Activated naive CD8-positive, alpha-beta T cell treated with anti-CD3 and anti-CD28 coated beads, Interleukin-2, amount 50 U/mL, for 24 hours (primary cell): ENCODE results near the gene LCE3B.
A peak's percentile ranks its signal among the peaks of the same experiment; 100 is the strongest.
"Not testable (repeated sequence)": the region's sequence is repeated elsewhere in the genome, so short reads cannot be mapped to it uniquely, and the experiment has no call there.

ENCODE experiments used
- ATAC-seq: fragments of 150-1000 bp; cut with Tn5 transposase; one replicate; pipeline ENCODE4 v1.10.0; 2021
- DNase-seq: peaks from one replicate; pipeline ENCODE4 v3.0.0; 2021
- H3K27ac Mint-ChIP-seq: one replicate; pipeline ENCODE4 v1.8.0; 2021; ENCODE audit warnings: mild to moderate bottlenecking, mixed read lengths
- H3K27me3 Mint-ChIP-seq: one replicate; pipeline ENCODE4 v1.8.0; 2021; ENCODE audit warnings: mixed read lengths
- H3K36me3 Mint-ChIP-seq: one replicate; pipeline ENCODE4 v1.8.0; 2021; ENCODE audit warnings: low read depth, mixed read lengths
- H3K4me1 Mint-ChIP-seq: one replicate; pipeline ENCODE4 v1.8.0; 2021; ENCODE audit warnings: mixed read lengths
- H3K4me3 Mint-ChIP-seq: one replicate; pipeline ENCODE4 v1.8.0; 2021; ENCODE audit warnings: mild to moderate bottlenecking, moderate library complexity, mixed read lengths
- H3K9me3 Mint-ChIP-seq: one replicate; pipeline ENCODE4 v1.8.0; 2021; ENCODE audit warnings: mixed read lengths

The LCE3B gene

DNA sequence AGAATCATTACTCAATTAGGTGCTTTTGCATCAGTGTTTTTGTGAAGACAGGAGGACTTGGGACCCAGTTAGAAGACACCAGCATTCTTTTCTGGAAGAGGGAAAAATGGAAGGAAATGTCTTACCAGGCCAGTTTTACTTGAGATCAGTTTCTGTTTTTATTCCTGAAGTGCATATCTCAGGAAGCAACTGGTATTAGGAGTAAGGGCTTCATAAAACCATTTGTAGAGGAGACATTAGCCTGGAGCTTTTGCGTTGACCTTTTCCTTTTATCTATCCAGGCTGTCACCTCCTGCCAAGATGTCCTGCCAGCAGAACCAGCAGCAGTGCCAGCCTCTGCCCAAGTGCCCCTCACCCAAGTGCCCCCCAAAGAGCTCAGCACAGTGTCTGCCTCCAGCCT is at the start of gene LCE3B:
LCE3B (plus strand) TSS at position 301 of the 400 bp plus-strand sequence; CDS start at position 301, 0 bp downstream.
- H3K36me3 Mint-ChIP-seq: no peaks in the 10 kb centered on the region
- DNase-seq (no peak), ATAC-seq (no peak)
- peaks cover 1% of the 10 kb centered on the region for H3K27me3 Mint-ChIP-seq
- no peaks in the 10 kb centered on the region for H3K4me1 Mint-ChIP-seq
- peaks cover 8% of the 10 kb centered on the region for H3K9me3 Mint-ChIP-seq
- no peak within 1 kb of the TSS for H3K4me3 Mint-ChIP-seq
- no peak within 1 kb of the TSS for H3K27ac Mint-ChIP-seq

- DNase-seq (no peak), ATAC-seq (no peak)
- Mint-ChIP-seq H3K27ac (no peak overlapping the region), H3K4me1 (no peaks in the 10 kb centered on the region), H3K9me3 (peaks cover 16% of the 10 kb centered on the region), H3K36me3 (no peaks in the 10 kb centered on the region), H3K27me3 (peaks cover 3% of the 10 kb centered on the region), H3K4me3 (no peak overlapping the region)
Measured at GRCh38 chr1:152565115-152565514, 48.5 kb upstream of the LCE3B start.

GRCh38 chr1:152565535-152566215 is 47.9 kb upstream of the LCE3B start:
- Mint-ChIP-seq H3K4me3 (no peak overlapping the region), H3K27me3 (peaks cover 3% of the 10 kb centered on the region), H3K9me3 (peaks cover 16% of the 10 kb centered on the region), H3K4me1 (no peaks in the 10 kb centered on the region), H3K36me3 (no peaks in the 10 kb centered on the region), H3K27ac (no peak overlapping the region)
- no peak for ATAC-seq
- no peak for DNase-seq

GRCh38 chr1:152566681-152567080 is 46.9 kb upstream of the LCE3B start, which contains the start of gene LCE3E:
Gene LCE3E (minus strand): TSS chr1:152566780. CDS start chr1:152566208, 572 bp downstream.
- Mint-ChIP-seq H3K4me1 (no peaks in the 10 kb centered on the region), H3K27ac (no peak within 1 kb of the TSS), H3K4me3 (no peak within 1 kb of the TSS), H3K27me3 (peaks cover 3% of the 10 kb centered on the region), H3K9me3 (peaks cover 20% of the 10 kb centered on the region), H3K36me3 (no peaks in the 10 kb centered on the region)
- ATAC-seq: no peak
- DNase-seq: no peak

- ATAC-seq (no peak), DNase-seq (no peak)
- no peak overlapping the region for H3K4me3 Mint-ChIP-seq
- H3K36me3 Mint-ChIP-seq: no peaks in the 10 kb centered on the region
- no peaks in the 10 kb centered on the region for H3K4me1 Mint-ChIP-seq
- H3K9me3 Mint-ChIP-seq: no peaks in the 10 kb centered on the region
- H3K27me3 Mint-ChIP-seq: peaks cover 28% of the 10 kb centered on the region
- H3K27ac Mint-ChIP-seq: no peak overlapping the region
Measured at GRCh38 chr1:152577168-152577567, 36.4 kb upstream of the LCE3B start.

- H3K27me3 Mint-ChIP-seq: peaks cover 21% of the 10 kb centered on the region
- H3K9me3 Mint-ChIP-seq, H3K27ac Mint-ChIP-seq, H3K4me3 Mint-ChIP-seq, H3K36me3 Mint-ChIP-seq, ATAC-seq, H3K4me1 Mint-ChIP-seq, DNase-seq: not testable (repeated sequence)
Measured at GRCh38 chr1:152579526-152579925, 34.1 kb upstream of the LCE3B start.

- H3K4me3 Mint-ChIP-seq: no peak within 1 kb of the TSS
- no peaks in the 10 kb centered on the region for H3K4me1 Mint-ChIP-seq
- peaks cover 15% of the 10 kb centered on the region for H3K27me3 Mint-ChIP-seq
- ATAC-seq (no peak), DNase-seq (no peak)
- no peaks in the 10 kb centered on the region for H3K36me3 Mint-ChIP-seq
- no peaks in the 10 kb centered on the region for H3K9me3 Mint-ChIP-seq
- no peak within 1 kb of the TSS for H3K27ac Mint-ChIP-seq
Measured at GRCh38 chr1:152580433-152580832, 33.2 kb upstream of the LCE3B start, which contains the start of gene LCE3D. Gene LCE3D (minus strand): TSS chr1:152580516. CDS start chr1:152579936, 580 bp downstream.

- Mint-ChIP-seq H3K4me1 (no peaks in the 10 kb centered on the region), H3K36me3 (no peaks in the 10 kb centered on the region), H3K9me3 (no peaks in the 10 kb centered on the region), H3K27me3 (peaks cover 8% of the 10 kb centered on the region), H3K27ac (no peak overlapping the region), H3K4me3 (no peak overlapping the region)
- ATAC-seq (no peak), DNase-seq (no peak)
Measured at GRCh38 chr1:152582647-152583046, 31.0 kb upstream of the LCE3B start.

- ATAC-seq: no peak
- H3K27me3 Mint-ChIP-seq: peaks cover 3% of the 10 kb centered on the region
Measured at GRCh38 chr1:152585586-152585985, 28.0 kb upstream of the LCE3B start.

GRCh38 chr1:152596986-152597385 is 16.6 kb upstream of the LCE3B start:
- no peak overlapping the region for H3K27ac Mint-ChIP-seq
- H3K27me3 Mint-ChIP-seq: no peaks in the 10 kb centered on the region
- ATAC-seq: no peak
- H3K4me1 Mint-ChIP-seq: no peaks in the 10 kb centered on the region
- no peak overlapping the region for H3K4me3 Mint-ChIP-seq
- no peaks in the 10 kb centered on the region for H3K9me3 Mint-ChIP-seq
- H3K36me3 Mint-ChIP-seq: no peaks in the 10 kb centered on the region
- no peak for DNase-seq

More at GRCh38 chr1:152585586-152585985, 28.0 kb upstream of the LCE3B start:
- Mint-ChIP-seq H3K4me3 (no peak overlapping the region), H3K4me1 (no peaks in the 10 kb centered on the region), H3K9me3 (no peaks in the 10 kb centered on the region), H3K27ac (no peak overlapping the region), H3K36me3 (no peaks in the 10 kb centered on the region)
- no peak for DNase-seq

GRCh38 chr1:152599934-152600333 is 13.7 kb upstream of the LCE3B start, which contains the start of gene LCE3C:
Gene LCE3C (plus strand): TSS chr1:152600234. CDS start chr1:152600732, 498 bp downstream.
- H3K9me3 Mint-ChIP-seq: no peaks in the 10 kb centered on the region
- no peak for ATAC-seq
- H3K4me1 Mint-ChIP-seq: no peaks in the 10 kb centered on the region
- no peaks in the 10 kb centered on the region for H3K27me3 Mint-ChIP-seq
- no peak within 1 kb of the TSS for H3K4me3 Mint-ChIP-seq
- H3K36me3 Mint-ChIP-seq: no peaks in the 10 kb centered on the region
- no peak for DNase-seq
- no peak within 1 kb of the TSS for H3K27ac Mint-ChIP-seq

DNA sequence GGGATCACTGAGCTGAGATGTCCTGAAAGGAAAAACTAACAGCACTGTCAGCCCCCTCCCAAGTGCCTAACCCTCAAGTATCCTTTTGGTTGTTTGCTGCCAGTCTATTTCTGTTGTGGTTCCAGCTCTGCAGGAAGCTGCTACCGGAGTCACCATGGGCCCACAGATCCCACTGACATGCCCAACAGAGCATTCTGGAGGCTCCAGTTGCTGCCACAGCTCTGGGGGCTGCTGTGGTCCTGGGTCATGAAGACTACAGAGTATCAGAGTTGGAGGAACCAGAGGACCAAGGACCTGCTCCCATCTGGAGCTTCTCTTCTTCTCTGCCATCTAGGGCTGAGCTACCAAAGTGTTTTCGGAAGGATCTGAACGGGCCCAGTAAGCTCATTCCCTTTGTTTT is 8.4 kb downstream of the LCE3B start:
- H3K4me3 Mint-ChIP-seq: no peak overlapping the region
- H3K4me1 Mint-ChIP-seq: peaks cover 2% of the 10 kb centered on the region
- peaks cover 16% of the 10 kb centered on the region for H3K9me3 Mint-ChIP-seq
- no peak for DNase-seq
- no peak overlapping the region for H3K27ac Mint-ChIP-seq
- no peak for ATAC-seq
- H3K27me3 Mint-ChIP-seq: peaks cover 20% of the 10 kb centered on the region
- H3K36me3 Mint-ChIP-seq: no peaks in the 10 kb centered on the region

DNA sequence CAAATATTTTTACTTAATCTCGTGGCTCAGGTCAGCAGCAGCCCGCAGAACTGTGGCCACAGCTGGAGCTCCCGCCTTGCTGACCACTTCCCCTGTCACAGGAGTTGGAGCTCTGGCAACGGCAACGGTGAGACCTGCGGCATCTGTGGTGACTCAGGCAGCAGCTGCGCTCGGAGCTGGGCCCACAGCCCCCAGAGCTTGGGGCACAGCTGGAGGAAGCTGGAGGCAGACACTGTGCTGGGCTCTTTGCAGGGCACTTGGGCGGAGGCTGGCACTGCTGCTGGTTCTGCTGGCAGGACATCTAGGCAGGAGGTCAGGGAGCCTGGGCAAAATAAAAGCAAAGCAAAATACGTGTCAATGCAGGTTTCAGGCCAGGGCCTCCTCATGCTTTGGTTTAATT is 9.2 kb downstream of the LCE3B start, which contains the start of gene LCE3A:
LCE3A (minus strand) TSS at position 301 of the 400 bp plus-strand sequence; CDS start at position 301, 0 bp downstream.
- Mint-ChIP-seq H3K4me3 (no peak within 1 kb of the TSS), H3K27me3 (peaks cover 25% of the 10 kb centered on the region)

DNA sequence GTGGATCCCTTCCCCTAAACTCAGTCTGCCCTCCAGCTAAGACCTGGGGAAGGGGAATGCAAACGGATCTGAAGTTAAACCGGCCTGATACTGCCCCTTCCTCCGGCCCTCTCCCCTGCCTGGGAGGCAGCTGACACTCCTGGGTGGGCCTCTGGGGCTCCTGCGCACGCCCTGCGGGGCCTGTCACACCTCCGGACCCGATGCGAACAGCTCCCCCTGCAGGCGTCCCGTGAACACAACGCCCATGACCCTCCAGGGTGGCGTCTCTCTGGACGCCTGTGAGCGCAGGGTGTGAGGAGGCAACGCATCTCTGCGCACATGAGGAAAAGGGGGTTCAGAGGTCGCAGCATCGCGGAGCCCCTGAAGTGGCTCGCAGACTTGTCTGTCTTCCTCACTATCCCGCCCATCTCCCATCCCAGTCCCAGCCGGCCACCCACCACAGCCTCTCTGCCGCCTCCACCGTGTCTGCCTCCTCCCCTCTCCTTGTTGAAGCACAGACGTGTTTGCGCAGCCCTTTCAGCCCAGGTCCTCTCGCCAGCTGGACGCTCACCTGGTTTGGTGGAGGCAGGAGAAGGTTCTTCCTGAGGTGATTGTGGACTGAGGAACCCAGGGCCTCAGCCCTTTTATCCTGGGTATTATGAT is 9.7 kb downstream of the LCE3B start:
- ATAC-seq: no peak
- Mint-ChIP-seq H3K4me1 (peaks cover 2% of the 10 kb centered on the region), H3K27ac (no peak overlapping the region), H3K4me3 (no peak overlapping the region), H3K27me3 (peaks cover 25% of the 10 kb centered on the region), H3K36me3 (no peaks in the 10 kb centered on the region), H3K9me3 (peaks cover 10% of the 10 kb centered on the region)
- DNase-seq: peak; percentile 32

More for the DNA sequence above, 9.2 kb downstream of the LCE3B start, which contains the start of gene LCE3A:
- DNase-seq (no peak), ATAC-seq (no peak)
- Mint-ChIP-seq H3K9me3 (peaks cover 11% of the 10 kb centered on the region), H3K27ac (no peak within 1 kb of the TSS), H3K36me3 (no peaks in the 10 kb centered on the region), H3K4me1 (peaks cover 2% of the 10 kb centered on the region)

GRCh38 chr1:152626744-152627143 is 13.1 kb downstream of the LCE3B start:
- Mint-ChIP-seq H3K9me3 (peaks cover 3% of the 10 kb centered on the region), H3K27me3 (peaks cover 33% of the 10 kb centered on the region), H3K4me3 (no peak overlapping the region), H3K27ac (no peak overlapping the region), H3K4me1 (peaks cover 2% of the 10 kb centered on the region), H3K36me3 (no peaks in the 10 kb centered on the region)
- ATAC-seq (no peak), DNase-seq (no peak)
